Activated CD4-positive, alpha-beta T cell treated with anti-CD3 and anti-CD28 coated beads, Interleukin-2, amount 50 U/mL, for 4 hours (primary cell): ENCODE data around the gene BUD31.
A peak's percentile ranks its signal among the peaks of the same experiment; 100 is the strongest.
"Not testable (repeated sequence)": the region's sequence is repeated elsewhere in the genome, so short reads cannot be mapped to it uniquely, and the experiment has no call there.

Experiments
- DNase-seq, 2 experiments: peaks; one replicate each; pipeline ENCODE4 v3.0.0-alpha.2; 2020

BUD31 gene

DNA sequence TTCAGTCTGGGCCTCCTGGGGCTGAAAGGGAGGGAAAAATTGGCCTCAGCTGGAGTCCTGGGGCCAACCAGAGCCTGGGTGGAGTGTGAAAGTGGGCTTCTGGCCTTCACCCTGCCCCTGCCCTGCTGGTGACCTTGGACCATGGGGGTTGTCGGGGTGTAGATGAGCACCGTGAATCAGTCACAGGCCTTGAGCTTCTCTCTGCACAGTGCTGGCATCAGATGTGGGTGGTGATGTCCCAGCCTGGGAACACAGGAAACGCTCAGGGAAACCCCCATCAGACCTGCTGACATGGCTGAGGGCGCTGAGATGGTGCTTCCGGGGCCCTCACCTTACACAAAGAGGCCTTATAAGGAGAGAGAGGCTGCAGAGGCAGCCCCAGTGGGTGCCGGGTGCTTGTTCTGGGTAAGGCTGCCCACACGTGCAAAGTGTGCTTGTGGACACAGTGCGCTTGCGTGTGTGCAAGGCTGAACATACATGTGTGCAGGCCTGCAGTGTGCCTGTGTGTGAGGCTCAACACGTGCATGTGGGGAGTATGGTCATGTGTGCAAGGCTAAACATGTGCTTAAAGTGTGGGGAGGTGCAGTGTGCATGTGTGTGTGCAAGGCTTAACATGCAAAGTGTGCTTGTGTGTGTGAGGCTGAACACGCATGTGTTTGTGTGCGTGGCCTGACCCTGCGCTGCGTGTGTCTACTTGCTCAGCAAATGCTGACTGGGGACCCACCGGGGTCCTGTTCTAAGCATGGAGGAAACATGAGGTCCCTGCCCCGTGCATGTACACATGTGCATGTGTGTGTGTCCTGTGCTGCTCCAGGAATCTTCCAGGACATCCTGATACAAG lies 27.7 kb upstream of the BUD31 start:
- peak; percentile 85 to 89 for DNase-seq

DNA sequence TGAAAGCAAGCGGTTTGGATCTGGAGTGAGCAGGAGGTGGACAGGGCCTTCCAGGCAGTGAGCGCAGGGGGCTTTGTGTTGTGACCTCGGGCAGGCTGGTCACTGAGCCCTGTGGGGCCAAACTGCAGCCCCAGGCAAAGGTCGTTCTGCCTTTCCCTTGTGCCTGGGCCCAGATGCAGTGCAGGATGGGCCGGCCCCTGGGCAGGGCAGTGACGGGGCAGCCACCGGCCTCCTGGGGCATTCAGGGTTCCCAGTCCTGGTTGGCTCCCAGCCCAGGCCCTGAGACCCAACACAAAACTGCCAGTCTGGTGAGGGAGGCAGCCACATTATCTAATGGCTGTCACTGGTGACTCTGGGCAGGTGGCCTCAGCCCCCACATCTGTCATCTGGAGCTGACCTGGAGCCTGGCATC lies 27.1 kb upstream of the BUD31 start:
- no peak for DNase-seq

DNA sequence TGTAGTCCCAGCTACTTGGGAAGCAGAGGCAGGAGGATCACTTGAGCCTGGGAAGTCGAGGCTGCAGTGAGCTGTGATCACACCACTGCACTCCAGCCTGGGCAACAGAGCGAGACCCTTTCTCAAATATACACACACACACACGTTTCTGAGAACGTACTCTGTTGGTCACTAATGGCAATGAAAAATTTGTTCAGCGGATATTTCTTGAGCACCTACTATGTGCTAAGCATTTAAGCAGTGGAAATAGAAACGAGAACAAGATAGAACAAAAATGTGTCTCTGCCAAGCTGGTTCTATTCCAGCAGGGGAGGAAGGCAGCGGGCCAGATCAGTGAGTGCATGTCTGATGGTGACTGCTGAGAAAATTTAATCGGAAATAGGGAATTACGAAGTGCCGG lies 25.6 kb upstream of the BUD31 start:
- no peak for DNase-seq

DNA sequence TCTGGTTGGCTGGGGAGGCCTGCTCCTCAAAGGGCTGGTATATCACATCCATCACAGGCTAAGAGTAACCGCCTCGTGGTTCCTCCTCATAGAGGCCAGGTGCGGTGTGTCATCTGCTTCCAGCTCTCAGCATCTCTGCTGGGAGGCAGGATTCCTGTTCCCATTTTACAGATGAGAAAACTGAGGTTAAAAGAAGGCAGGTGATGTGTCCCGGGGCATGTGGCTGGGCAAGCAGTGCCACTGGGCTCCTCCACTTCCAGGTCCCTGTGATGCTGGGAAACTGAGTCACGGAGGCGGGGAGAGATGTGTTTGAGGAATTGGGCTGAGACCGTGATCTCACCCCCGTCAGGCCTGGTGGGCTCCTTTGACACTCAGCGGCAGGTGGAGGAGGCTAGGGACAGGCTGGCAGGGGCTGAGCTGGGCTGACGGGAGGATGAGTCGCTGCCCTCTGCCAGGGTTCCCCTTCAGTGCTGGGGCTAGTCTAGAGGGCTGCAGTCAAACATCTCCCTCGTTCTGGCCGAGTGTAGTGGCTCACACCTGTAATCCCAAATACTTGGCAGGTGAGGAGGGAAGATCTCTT lies 24.9 kb upstream of the BUD31 start:
- no peak for DNase-seq

DNA sequence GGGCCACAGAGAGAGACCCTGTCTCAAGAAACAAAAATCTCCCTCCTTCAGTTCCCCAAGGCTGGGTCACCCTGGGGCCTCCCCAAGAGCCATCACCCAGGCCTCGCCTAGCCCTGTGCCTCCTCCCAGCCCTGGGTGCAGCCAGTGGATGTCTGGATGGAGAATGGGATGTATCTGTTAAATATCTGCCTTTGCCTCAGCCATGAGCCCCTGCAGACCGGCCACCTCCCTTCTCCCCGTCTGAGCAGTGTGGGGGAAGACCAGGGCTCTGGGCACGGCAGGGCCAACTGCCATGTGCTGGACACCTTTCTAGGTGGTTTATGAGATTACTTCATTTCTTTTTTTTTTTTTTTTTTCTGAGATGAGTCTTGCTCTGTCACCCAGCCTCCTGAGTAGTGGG lies 24.2 kb upstream of the BUD31 start:
- DNase-seq: no peak

DNA sequence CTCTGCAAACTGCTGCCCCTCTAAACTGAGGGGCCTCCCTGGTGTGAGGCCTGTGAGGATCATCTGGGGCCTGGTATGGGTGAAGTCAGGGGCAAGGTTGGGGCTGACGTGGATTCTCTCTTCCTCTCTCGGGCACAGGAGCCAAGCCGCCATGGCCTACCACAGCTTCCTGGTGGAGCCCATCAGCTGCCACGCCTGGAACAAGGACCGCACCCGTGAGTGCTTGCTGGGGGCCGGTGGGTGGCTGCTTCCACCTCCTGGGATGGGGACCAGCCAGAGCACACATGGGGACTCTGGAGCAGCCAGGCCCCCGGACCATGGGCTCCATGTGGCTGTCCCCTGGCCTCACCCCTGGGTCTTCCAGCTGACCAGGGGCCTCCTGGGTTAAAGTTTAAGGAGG lies 23.2 kb upstream of the BUD31 start:
- DNase-seq: no peak

DNA sequence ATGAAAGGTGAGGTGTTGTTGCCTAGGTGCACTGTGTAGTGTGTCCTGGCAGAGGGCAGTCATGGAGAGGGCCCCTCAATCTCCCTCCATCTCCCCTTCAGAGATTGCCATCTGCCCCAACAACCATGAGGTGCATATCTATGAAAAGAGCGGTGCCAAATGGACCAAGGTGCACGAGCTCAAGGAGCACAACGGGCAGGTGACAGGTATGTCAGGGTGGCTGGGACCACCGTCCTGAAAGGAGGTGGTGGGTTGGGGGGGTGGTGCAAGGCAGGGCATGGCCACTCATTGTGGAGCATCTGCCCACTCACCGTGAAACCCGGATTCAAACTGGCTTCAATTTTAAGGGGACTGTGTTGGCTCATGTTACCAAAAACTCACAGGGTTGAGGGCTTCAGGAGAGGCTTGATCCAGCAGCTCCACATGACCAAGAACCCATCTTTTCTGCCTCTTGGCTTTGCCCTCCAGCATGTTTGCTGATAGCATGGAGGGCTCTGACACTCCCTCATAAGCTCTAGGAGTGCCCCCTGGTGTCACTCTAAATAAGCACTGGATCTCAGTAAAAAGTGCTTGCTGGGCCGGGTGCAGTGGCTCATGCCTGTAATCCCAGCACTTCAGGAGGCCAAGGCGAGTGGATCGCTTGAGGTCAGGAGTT lies 22.1 kb upstream of the BUD31 start:
- peak in 1 of 2 experiments; percentile 27 for DNase-seq

DNA sequence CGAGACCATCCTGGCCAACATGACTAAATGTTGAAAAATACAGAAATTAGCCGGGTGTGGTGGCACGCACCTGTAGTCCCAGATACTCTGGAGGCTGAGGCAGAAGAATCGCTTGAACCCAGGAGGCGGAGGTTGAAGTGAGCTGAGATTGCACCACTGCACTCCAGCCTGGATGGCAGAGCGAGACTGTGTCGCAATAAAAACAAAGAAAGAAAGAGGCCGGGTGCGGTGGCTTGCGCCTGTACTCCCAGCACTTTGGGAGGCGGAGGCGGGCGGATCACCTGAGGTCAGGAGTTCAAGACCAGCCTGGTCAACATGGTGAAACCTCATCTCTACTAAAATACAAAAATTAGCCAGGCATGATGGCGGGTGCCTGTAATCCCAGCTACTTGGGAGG lies 21.5 kb upstream of the BUD31 start:
- DNase-seq: not testable (repeated sequence)

DNA sequence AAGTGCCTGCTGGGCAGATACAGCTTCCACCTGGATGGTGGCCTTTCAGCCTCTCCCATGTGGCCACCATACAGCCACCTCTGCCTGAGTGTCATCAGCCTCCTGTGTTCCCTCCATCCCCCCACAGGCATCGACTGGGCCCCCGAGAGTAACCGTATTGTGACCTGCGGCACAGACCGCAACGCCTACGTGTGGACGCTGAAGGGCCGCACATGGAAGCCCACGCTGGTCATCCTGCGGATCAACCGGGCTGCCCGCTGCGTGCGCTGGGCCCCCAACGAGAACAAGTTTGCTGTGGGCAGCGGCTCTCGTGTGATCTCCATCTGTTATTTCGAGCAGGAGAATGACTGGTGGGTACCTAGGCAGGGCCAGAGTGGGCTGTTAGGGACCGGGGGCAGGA lies 20.9 kb upstream of the BUD31 start:
- no peak for DNase-seq

DNA sequence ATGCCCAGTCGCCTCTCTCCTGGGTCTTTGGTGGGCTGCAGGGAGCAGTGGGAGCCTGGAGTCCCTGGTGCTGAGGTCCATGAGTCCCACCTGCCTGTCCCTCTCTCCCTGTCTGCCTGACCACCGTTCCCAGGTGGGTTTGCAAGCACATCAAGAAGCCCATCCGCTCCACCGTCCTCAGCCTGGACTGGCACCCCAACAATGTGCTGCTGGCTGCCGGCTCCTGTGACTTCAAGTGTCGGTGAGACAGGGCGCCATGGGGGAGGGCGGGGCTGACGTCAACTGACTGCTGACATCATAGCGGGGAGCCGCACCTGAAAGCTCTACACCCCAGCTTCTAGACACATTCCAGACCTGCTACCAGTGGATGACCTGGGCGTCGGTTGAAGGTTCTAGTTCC lies 19.0 kb upstream of the BUD31 start:
- DNase-seq: no peak

DNA sequence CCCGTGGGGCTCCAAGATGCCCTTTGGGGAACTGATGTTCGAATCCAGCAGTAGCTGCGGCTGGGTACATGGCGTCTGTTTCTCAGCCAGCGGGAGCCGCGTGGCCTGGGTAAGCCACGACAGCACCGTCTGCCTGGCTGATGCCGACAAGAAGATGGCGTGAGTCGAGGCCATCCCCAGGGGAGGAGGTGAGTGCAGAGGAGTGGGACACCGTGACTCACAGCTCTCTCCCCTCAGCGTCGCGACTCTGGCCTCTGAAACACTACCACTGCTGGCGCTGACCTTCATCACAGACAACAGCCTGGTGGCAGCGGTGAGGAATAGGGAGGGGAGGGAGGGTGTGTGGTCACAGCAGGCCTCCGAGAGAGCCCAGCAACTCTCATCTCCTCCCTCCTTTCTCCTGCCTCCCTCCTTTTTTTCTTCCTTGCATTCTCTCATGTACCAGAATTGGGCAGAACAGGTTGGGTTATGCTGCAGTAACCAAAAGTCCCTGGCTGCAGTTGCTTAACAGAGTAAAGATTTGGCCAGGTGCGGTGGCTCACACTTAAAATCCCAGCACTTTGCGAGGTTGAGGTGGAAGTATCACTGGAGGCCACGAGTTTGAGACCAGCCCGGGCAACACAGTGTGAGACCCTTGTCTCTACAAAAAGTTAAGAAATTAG lies 17.7 kb upstream of the BUD31 start:
- no peak for DNase-seq

DNA sequence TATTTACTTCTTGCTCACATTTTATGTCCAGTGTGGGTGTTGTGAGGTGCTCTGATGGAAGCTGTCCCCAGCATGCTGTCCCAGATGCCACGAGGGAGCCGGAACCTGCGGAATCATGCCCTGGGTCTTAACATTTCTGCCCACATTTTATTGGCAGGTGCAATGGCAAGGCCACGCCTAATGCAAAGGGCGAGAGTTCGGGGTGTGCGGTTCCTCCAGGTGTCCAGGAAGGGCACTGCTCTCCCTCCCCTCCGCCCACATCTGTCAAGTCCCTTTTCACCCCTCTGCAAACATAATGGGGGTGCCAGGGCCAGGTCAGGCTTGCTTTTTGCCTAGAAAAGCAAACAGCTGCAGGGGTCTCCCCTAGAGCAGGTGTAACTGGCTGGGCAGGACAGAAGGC lies 16.7 kb upstream of the BUD31 start:
- DNase-seq: no peak

DNA sequence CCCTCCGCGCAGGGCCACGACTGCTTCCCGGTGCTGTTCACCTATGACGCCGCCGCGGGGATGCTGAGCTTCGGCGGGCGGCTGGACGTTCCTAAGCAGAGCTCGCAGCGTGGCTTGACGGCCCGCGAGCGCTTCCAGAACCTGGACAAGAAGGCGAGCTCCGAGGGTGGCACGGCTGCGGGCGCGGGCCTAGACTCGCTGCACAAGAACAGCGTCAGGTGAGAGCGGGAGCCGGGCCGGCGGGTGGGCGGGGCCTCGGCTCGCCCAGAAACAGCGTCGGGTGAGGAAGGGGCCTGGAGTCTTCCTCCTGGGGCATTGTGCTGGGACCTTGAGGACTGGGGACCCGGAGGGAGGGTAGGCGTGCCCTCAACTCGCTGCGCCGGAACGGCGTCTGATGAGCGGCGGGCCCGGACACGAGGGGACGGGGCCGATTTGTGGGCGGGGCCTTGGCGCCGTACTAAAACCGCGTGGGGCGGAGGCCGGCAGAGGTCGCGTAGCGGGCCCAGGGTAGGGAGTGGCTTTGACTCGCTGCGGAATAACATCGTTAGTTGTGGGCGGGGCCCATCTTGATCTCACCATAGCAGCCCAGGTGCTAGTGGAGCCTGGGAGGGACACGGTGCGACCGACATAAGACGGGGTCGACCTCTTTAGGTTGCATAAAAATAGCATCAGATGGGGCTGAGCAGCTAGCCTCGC lies 16.0 kb upstream of the BUD31 start:
- DNase-seq: peak; percentile 70 to 77

DNA sequence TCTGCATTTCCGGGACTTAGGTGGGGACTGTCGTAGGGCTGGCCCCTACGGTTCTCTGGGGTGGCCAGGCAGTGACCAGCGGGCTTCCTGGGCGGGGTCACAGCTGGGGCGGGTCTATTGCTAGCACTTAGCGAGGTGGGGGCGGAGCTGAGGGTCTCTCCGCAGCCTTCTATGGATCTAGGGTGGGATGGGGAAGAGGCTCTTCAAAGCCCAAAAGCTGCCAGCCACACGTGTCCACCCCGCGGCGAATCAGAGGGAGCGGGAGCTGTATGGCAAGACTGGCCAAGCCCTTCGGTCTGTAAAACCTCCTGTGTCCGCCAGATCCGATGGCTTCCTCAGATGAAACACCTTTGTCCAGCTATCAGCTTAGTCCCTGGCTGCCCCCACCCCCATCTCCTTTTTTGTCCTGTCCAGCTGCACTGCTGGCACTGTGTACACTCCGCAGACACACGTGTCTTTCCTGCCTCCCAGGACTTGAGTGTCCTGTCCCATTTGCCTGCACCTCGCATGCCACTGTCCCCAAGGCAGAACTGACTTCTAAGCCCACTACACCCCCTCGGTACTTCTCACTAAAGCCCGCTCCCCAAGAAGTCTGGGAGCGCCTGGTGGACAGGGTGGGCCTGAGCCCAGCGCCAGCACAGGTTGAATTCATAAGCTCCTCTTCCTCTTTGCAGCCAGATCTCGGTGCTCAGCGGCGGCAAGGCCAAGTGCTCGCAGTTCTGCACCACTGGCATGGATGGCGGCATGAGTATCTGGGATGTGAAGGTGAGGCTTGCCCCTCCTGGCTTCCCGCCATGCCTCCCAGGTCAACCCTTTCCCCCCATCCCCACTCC lies 15.2 kb upstream of the BUD31 start:
- DNase-seq: no peak

DNA sequence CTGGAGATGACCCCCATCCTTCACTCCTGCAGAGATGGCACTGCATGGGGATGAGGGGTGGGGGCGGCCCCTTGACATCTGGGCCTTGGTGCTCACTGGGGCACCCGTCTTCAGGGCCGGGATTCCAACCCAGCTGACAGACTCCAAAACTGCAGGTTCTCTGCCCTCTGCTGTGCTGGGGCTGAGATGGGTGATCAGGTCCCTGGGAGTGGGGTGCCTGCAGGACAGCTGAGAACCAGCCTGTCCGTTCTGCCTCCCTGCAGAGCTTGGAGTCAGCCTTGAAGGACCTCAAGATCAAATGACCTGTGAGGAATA lies 14.6 kb upstream of the BUD31 start:
- no peak for DNase-seq

DNA sequence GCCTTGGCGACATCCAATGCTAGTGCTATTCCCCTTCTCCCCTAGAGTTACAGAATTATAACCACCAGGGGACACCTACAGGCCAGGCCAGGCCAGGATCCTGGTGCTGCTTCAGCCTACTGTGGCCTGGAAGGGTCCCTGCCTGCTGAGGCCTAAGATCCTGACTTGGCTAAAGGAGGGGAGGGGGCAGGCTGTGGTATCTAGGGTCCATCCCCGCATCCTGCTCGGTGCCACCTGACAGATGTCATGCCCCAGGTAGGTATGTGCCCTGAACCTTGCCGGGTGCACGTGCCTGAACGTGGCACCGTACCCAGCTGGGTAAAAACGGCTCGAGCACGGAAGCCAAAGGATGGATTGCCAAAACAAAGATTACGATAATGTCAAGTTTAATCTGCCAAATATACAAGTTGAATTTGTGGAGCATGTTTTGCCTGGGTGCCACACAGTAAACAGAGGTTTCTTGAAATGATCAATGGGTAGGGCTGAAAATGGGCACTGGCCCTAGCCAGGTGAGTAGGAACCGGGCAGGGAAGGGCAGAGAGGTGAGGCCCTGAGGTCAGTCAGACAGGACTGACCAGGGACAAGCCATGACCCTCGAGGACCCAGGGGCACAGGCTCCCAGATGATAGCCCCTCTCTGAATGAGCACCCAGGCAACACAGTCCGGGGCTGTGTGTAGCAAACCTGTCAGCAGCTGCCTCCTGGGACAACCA lies 13.0 kb upstream of the BUD31 start:
- no peak for DNase-seq

DNA sequence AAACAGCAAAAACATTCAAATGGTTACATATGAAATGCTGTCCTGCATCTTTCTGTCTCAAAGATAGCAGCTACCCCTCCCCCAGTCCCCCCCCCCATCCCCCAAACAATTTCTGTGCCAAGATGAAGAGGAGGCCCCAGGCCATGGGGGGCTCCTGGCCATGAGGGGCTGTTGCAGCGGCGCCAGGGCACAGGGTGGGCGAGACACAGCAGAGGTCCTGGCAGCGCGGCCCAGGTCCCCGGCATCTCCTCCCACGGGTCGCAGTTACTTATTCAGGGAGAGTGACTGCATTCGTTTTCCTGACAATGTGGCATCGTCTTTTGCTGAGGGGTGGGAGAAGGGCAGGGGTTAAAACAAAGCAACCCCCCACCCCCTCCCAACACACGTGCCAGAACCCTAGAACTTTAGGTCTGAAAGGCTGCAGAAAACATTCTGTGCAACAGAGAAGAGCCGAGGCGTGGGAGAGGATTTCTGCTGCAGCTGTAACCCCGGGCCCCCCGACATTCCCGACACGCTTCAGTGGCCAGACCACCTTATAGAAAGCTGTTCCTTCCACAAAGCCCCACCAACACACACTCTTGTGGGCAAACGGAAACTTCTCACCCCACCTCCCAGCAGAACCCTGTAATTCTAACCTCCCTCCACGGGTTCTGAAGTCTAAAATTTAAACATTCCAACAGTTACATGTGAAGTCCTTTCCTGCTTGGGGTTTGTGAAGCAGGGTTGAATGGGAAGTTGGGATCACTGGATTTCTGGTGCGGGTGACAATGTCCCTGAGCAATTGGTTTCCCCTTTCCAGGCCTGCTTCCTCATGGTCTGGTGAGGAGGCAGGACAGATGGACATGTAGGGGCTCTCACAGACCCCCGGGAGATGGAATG lies 12.1 kb upstream of the BUD31 start:
- DNase-seq: no peak

DNA sequence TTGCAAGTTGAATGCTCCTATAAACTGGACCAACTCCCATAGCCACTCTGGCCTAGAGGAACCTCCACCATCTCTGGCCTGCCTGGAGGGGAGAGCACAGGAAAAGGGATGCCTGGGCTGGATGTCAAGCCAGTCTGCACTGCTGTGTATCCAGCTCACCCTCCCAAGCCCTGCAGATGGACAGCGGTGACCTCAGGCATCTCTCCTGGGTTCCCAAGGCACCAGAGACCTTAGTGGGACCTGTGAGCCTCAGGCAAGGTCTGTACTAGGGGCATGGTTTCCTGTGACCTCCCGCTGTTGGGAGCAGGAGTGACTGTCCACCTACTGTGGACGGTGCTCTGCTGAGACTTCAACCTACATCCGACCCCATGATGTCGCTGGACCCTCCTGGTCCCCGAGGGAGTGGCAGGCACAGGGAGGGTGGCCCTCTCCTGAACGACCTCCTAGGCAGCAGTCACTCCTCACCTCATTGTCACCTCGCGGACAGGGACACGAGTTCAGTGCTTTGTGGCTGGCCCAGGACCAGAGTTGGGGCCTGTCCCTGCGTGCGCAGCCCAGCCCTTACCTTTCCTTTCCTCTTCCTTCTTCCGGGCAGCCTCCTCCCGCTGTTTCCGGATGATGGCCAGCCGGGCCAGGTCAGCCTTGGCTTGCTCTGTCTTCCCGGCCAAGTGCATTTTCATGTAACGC lies 11.3 kb upstream of the BUD31 start:
- DNase-seq: no peak

DNA sequence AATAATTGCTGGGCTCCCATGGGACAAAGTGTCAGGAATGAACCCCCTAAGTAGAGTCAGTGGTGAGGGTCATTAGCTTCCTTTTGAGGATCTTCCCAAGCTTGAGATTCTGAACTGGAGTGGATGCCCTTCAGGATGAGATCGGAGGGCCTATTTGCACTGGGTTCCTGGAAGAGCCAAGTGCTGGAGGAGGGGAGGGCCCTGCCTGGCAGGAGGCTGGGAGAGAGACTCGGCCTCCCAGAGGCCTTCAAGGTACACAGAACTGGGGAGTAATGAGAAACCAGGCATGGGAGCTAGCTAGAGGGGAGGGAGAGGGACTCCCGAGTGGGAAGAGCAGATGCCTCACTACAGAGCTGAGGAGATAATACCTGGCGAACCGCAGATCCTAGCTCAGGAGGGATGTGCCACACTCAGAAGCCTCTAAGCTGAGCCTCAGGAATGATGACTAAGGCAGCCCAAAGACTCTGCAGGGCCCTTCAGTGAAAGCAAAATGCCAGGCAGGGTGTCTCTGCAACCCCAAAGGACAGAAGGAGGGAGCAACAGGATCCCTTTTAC lies 9.8 kb upstream of the BUD31 start:
- no peak for DNase-seq

DNA sequence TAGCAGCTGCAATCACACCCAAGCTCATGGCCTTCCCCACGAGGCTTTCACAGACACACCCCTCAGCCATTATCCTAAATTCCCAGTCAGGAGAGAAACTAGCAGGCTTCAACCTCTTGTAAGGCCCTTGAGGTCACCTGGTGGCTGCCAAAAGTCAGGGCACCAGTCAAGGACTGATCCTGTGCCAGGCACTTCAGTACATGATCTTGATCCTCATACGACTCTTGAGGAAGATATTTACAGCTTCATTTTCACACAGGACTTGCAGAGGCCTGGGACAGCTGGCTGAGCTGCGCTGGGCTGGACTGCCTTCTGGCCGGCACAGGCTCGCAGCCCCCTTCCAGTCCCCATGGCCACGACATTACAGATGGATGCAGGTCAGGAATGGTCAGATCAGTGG lies 9.2 kb upstream of the BUD31 start:
- no peak for DNase-seq
